Measurements from ENCODE around the gene GNRHR.

GNRHR gene

GRCh38 chr4:67700116-67700737 is 54.0 kb downstream of the GNRHR start:
- no peak for DNase-seq (ENCODE audit: low spot score)

GRCh38 chr4:67699603-67700002 is 54.6 kb downstream of the GNRHR start:
- DNase-seq (ENCODE audit: low spot score) = no peak

- DNase-seq (ENCODE audit: low spot score) = no peak
Observed at GRCh38 chr4:67697860-67698687, 56.1 kb downstream of the GNRHR start.

GRCh38 chr4:67696061-67696460 is 58.1 kb downstream of the GNRHR start:
- no peak for DNase-seq (ENCODE audit: low spot score)

- DNase-seq (ENCODE audit: low spot score) = no peak
Observed at GRCh38 chr4:67694662-67695061, 59.5 kb downstream of the GNRHR start.

- DNase-seq (ENCODE audit: low spot score) = no peak
Observed at GRCh38 chr4:67691328-67691727, 62.9 kb downstream of the GNRHR start.
